ENCODE data around the gene LRRC4B.
A peak's percentile ranks its signal among the peaks of the same experiment; 100 is the strongest.

LRRC4B gene, protein sequence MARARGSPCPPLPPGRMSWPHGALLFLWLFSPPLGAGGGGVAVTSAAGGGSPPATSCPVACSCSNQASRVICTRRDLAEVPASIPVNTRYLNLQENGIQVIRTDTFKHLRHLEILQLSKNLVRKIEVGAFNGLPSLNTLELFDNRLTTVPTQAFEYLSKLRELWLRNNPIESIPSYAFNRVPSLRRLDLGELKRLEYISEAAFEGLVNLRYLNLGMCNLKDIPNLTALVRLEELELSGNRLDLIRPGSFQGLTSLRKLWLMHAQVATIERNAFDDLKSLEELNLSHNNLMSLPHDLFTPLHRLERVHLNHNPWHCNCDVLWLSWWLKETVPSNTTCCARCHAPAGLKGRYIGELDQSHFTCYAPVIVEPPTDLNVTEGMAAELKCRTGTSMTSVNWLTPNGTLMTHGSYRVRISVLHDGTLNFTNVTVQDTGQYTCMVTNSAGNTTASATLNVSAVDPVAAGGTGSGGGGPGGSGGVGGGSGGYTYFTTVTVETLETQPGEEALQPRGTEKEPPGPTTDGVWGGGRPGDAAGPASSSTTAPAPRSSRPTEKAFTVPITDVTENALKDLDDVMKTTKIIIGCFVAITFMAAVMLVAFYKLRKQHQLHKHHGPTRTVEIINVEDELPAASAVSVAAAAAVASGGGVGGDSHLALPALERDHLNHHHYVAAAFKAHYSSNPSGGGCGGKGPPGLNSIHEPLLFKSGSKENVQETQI

DNA sequence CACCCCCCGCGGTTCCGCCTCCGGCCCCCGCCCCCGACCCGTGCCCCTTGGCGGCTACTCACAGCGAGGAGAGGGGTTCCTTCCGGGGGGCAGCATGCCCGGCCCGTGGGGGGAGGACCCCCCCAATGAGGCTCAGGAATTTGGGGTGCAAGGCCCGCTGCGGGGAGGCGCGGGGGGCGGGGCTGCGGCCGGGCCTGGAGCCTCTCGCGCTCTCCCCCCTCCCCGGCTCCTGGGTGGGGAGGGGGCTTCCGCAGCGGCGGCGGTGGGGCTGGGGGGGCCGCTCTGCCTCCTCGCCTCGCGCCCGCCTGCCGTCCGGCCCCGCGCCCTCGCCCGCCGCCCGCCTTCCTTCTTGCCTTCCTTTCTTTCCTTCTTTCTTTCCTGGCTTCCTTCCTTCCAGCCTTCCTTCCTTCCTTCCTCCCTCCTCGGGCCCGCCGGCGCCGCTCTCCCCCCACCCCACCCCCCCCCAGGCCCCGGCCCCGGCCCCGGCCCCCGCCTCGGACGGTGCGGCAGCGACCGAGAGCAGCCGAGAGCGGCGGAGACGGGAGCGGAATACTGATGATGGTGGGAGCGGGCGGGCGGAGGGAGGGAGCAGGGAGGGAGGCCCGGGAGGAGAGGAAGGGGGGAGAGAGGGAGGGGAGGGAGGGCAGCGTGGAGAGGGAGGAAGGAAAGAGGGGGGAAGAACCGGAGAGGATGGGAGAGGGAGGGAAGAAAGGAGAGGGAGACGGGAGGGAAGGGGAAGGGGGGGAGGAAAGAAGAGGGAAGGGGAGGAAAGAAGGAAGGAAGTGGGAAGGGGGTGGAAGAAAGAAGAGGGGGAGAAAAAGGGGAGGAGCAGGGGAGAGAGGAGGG, at the start of gene LRRC4B:
Gene LRRC4B (minus strand): TSS at position 554 of the 846 bp plus-strand sequence. CDS start 19,597 bp downstream, outside the sequence.
- Histone ChIP-seq H3K4me1 (ENCODE audit: control insufficient read depth, insufficient read depth, low read length) (no peaks in the 10 kb centered on the region), H3K4me3 (ENCODE audit: low read depth, low read length) (peak within 1 kb of the TSS; percentile 40), H3K9me3 (ENCODE audit: control insufficient read depth, insufficient read depth, low read depth, low read length) (no peaks in the 10 kb centered on the region), H3K27ac (ENCODE audit: extremely low read depth, low read depth, low read length) (no peak within 1 kb of the TSS), H3K36me3 (ENCODE audit: control insufficient read depth in 2 of 2, insufficient read depth in 1 of 2, low read length in 2 of 2) (no peaks in the 10 kb centered on the region)
- CTCF ChIA-PET: interaction anchor here (3.1 kb wide), 1 partner anchor 12 kb away, joined by 34 read pairs; no protein-coding TSS in a partner anchor
- POLR2A ChIA-PET: no interaction called here
- peak; percentile 59 for TF ChIP-seq ZNF398 (tag by site-specific recombination; IDR thresholded peaks at IDR 0.05)
- TF ChIP-seq, protein P1, sequence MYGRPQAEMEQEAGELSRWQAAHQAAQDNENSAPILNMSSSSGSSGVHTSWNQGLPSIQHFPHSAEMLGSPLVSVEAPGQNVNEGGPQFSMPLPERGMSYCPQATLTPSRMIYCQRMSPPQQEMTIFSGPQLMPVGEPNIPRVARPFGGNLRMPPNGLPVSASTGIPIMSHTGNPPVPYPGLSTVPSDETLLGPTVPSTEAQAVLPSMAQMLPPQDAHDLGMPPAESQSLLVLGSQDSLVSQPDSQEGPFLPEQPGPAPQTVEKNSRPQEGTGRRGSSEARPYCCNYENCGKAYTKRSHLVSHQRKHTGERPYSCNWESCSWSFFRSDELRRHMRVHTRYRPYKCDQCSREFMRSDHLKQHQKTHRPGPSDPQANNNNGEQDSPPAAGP (tag by site-specific recombination; IDR thresholded peaks at IDR 0.05): peak; percentile 64; the same call in 1 of the 2 replicates
- TF ChIP-seq GLI4 (tag by site-specific recombination; IDR thresholded peaks at IDR 0.05): peak; percentile 55; the same call in 1 of the 2 replicates
- TF ChIP-seq PRDM1 (tag by site-specific recombination; IDR thresholded peaks at IDR 0.05): peak; percentile 62; the same call in 1 of the 2 replicates
- TF ChIP-seq ZBTB20 (tag by site-specific recombination; IDR thresholded peaks at IDR 0.05): peak; percentile 17; the same call in 1 of the 2 replicates
- TF ChIP-seq KLF1 (tag by site-specific recombination; IDR thresholded peaks at IDR 0.05): peak; percentile 36; the same call in 1 of the 2 replicates
- 0 out of 2 replicates have a peak, but pooled peaks have one; percentile 32 for TF ChIP-seq ZNF391 (tag by site-specific recombination; IDR thresholded peaks at IDR 0.05; ENCODE audit: borderline replicate concordance, low read depth)
- no peak for TF ChIP-seq ZNF561 (tag by site-specific recombination; IDR thresholded peaks at IDR 0.05; ENCODE audit: borderline replicate concordance)
- TF ChIP-seq ZNF311 (tag by site-specific recombination; IDR thresholded peaks at IDR 0.05; ENCODE audit: borderline replicate concordance): no peak
- no peak for TF ChIP-seq BCL11B (tag by site-specific recombination; IDR thresholded peaks at IDR 0.05; ENCODE audit: low read depth)
- TF ChIP-seq KLF10 (tag by site-specific recombination; IDR thresholded peaks at IDR 0.05): no peak
- TF ChIP-seq SP3 (tag by site-specific recombination; IDR thresholded peaks at IDR 0.05): peak; percentile 93
- TF ChIP-seq EGR2 (tag by site-specific recombination; IDR thresholded peaks at IDR 0.05; ENCODE audit: low read depth): peak; percentile 46; the same call in 1 of the 2 replicates
- TF ChIP-seq ZNF157 (tag by site-specific recombination; IDR thresholded peaks at IDR 0.05): no peak
- 0 out of 2 replicates have a peak, but pooled peaks have one; percentile 28 for TF ChIP-seq ZNF335 (tag by site-specific recombination; conservative IDR thresholded peaks at IDR 0.05)
- TF ChIP-seq, protein P2, sequence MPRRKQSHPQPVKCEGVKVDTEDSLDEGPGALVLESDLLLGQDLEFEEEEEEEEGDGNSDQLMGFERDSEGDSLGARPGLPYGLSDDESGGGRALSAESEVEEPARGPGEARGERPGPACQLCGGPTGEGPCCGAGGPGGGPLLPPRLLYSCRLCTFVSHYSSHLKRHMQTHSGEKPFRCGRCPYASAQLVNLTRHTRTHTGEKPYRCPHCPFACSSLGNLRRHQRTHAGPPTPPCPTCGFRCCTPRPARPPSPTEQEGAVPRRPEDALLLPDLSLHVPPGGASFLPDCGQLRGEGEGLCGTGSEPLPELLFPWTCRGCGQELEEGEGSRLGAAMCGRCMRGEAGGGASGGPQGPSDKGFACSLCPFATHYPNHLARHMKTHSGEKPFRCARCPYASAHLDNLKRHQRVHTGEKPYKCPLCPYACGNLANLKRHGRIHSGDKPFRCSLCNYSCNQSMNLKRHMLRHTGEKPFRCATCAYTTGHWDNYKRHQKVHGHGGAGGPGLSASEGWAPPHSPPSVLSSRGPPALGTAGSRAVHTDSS (tag by site-specific recombination; IDR thresholded peaks at IDR 0.05): peak; percentile 39; the same call in 1 of the 2 replicates
- no peak for TF ChIP-seq KLF16 (tag by site-specific recombination; IDR thresholded peaks at IDR 0.05)
- TF ChIP-seq ZNF394 (tag by site-specific recombination; IDR thresholded peaks at IDR 0.05; ENCODE audit: borderline replicate concordance): no peak
- peak; percentile 74; the same call in 1 of the 2 replicates for TF ChIP-seq ZSCAN18 (tag by site-specific recombination; IDR thresholded peaks at IDR 0.05)
- TF ChIP-seq ZNF521 (tag by site-specific recombination; IDR thresholded peaks at IDR 0.05): no peak
- peak; percentile 65 for TF ChIP-seq ZNF341 (tag by site-specific recombination; IDR thresholded peaks at IDR 0.05; ENCODE audit: low read depth)
- TF ChIP-seq ZNF837 (tag by site-specific recombination; IDR thresholded peaks at IDR 0.05): no peak
- TF ChIP-seq SP7 (tag by site-specific recombination; IDR thresholded peaks at IDR 0.05): 0 out of 2 replicates have a peak, but pooled peaks have one; percentile 17
- peak; percentile 95 for TF ChIP-seq WT1 (tag by site-specific recombination; IDR thresholded peaks at IDR 0.05)
- peak; percentile 63; the same call in 1 of the 2 replicates for TF ChIP-seq ZBTB10 (tag by site-specific recombination; IDR thresholded peaks at IDR 0.05)
